Measurements from ENCODE around the gene ANKEF1. TPM values are rescaled to one million over a fixed set of nuclear protein-coding genes. Genes with fewer than 3 reads are reported as not detected.
"Not testable (repeated sequence)": the region's sequence is repeated elsewhere in the genome, so short reads cannot be mapped to it uniquely, and the experiment has no call there.

The ANKEF1 gene
- total RNA-seq, 6 donors from 2014 or later, result 1.0 to 7.5 (median 3.5) TPM

DNA sequence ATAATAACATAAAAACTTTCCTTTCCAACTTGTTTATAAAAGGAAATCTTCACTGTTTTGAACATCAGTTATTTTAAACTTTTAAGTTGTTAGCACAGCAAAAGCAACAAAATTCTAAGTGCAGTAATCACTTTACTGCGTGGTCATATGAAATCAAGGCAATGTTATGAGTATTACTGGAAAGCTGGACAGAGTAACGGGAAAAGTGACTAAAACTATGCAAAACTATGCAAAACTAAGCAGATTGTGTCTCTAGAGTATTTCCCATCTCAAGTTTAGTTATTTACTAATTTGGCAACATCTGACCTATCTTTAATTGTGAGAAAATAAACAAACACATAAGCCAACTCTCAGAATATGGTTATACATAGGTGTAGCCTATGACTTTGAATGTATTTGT lies 10.9 kb upstream of the ANKEF1 start:
- peaks cover 0 to 5% (median 2%) of the 10 kb centered on the region in 4 donors for H3K4me1 ChIP-seq
- ATAC-seq (ENCODE audit: low FRiP score in 2 of 2) (no peak), DNase-seq (no peak)
- WGBS, 2 donors, result 75 to 81% methylated on average over 2 of the region's 2 CpGs
- no peaks in the 10 kb centered on the region for H3K27me3 ChIP-seq
- no peak overlapping the region for H3K27ac ChIP-seq
- TF ChIP-seq EP300 (IDR thresholded peaks at IDR 0.05) (no peak), POLR2AphosphoS5 (IDR thresholded peaks at IDR 0.05) (no peak), POLR2A (IDR thresholded peaks at IDR 0.05) (no peak)
- TF ChIP-seq, protein P1, sequence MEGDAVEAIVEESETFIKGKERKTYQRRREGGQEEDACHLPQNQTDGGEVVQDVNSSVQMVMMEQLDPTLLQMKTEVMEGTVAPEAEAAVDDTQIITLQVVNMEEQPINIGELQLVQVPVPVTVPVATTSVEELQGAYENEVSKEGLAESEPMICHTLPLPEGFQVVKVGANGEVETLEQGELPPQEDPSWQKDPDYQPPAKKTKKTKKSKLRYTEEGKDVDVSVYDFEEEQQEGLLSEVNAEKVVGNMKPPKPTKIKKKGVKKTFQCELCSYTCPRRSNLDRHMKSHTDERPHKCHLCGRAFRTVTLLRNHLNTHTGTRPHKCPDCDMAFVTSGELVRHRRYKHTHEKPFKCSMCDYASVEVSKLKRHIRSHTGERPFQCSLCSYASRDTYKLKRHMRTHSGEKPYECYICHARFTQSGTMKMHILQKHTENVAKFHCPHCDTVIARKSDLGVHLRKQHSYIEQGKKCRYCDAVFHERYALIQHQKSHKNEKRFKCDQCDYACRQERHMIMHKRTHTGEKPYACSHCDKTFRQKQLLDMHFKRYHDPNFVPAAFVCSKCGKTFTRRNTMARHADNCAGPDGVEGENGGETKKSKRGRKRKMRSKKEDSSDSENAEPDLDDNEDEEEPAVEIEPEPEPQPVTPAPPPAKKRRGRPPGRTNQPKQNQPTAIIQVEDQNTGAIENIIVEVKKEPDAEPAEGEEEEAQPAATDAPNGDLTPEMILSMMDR (IDR thresholded peaks at IDR 0.05), result no peak
- H3K4me3 ChIP-seq, result no peak overlapping the region
- H3K36me3 ChIP-seq, result no peaks in the 10 kb centered on the region
- H3K9me3 ChIP-seq, result no peaks in the 10 kb centered on the region

DNA sequence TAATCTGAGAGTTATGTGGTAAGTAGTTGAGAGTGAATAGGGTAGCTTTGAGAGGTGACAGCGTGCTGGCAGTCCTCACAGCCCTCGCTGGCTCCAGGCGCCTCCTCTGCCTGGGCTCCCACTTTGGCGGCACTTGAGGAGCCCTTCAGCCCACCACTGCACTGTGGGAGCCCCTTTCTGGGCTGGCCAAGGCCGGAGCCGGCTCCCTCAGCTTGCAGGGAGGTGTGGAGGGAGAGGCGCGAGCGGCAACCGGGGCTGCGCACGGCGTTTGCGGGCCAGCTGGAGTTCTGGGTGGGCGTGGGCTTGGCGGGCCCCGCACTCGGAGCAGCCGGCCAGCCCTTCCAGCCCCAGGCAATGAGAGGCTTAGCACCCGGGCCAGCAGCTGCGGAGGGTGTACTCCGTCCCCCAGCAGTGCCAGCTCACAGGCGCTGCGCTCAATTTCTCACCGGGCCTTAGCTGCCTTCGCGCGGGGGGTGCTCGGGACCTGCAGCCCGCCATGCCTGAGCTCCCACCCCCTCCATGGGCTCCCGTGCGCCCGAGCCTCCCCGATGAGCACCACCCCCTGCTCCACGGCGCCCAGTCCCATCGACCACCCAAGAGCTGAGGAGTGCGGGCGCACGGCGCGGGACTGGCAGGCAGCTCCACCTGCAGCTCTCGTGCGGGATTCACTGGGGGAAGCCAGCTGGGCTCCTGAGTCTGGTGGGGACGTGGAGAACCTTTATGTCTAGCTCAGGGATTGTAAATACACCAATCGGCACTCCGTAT lies 3.2 kb upstream of the ANKEF1 start:
- H3K27ac ChIP-seq; H3K36me3 ChIP-seq; H3K9me3 ChIP-seq; H3K4me3 ChIP-seq; ATAC-seq (ENCODE audit: low FRiP score in 2 of 2); H3K27me3 ChIP-seq: not testable (repeated sequence)
- DNase-seq, result peak in 1 of 2 donors; percentile 65
- H3K4me1 ChIP-seq, result peaks cover 4 to 15% (median 9%) of the 10 kb centered on the region in 4 donors
- WGBS, 2 donors, result 89 to 92% methylated on average over 9 to 23 of the region's 47 CpGs

DNA sequence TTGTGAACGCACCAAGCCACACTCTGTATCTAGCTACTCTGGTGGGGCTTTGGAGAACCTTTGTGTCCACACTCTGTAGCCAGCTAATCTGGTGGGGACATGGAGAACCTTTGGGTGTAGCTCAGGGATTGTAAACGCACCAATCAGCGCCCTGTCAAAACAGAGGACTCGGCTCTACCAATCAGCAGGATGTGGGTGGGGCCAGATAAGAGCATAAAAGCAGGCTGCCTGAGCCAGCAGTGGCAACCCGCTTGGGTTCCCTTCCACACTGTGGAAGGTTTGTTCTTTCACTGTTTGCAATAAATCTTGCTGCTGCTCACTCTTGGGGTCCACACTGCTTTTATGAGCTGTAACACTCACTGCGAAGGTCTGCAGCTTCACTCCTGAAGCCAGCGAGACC lies 2.5 kb upstream of the ANKEF1 start:
- H3K4me1 ChIP-seq, result peaks cover 4 to 15% (median 9%) of the 10 kb centered on the region in 4 donors
- WGBS, 2 donors, result 91 to 97% methylated on average over 7 of the region's 7 CpGs
- ATAC-seq (ENCODE audit: low FRiP score in 2 of 2); H3K36me3 ChIP-seq; H3K27me3 ChIP-seq; H3K27ac ChIP-seq; H3K4me3 ChIP-seq; DNase-seq; H3K9me3 ChIP-seq: not testable (repeated sequence)

DNA sequence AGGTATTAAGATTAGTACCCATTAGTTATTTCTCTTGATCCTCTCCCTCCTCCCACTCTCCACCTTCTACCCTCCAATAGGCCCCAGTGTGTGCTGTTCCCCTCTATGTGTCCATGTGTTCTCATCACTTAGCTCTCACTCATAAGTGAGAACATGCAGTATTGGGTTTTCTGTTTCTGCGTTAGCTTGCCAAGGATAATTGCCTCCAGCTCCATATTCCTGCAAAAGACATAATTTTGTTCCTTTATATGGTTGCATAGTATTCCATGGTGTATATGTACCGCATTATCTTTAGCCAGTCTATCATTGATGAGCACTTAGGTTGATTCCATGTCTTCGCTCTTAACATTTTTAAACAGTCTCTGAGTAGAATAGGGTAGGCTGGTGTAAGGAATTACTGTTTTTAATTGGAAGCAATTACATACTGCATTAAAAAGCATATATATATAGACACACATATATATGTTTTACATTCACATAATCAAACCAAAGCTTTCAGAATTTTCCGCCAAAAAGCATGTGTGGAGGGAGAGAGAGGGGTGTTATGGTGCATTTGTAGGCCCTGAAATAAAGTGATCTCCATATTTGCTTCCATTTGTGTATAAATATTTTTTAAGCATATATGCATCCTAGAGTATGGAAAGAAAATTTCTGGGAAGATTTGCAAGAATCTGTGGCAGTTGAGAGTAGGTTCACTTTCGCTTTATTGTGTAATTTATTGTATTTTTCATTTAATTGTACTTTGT lies 709 bp upstream of the ANKEF1 start:
- ATAC-seq (ENCODE audit: low FRiP score in 2 of 2) (no peak), DNase-seq (no peak)
- no peak for TF ChIP-seq EP300 (IDR thresholded peaks at IDR 0.05)
- TF ChIP-seq POLR2A (IDR thresholded peaks at IDR 0.05), result no peak
- TF ChIP-seq POLR2AphosphoS5 (IDR thresholded peaks at IDR 0.05), result no peak
- TF ChIP-seq, protein P1 (IDR thresholded peaks at IDR 0.05), result no peak
- no peaks in the 10 kb centered on the region for H3K9me3 ChIP-seq
- peak overlapping the region in 2 of 4 donors; percentile 71 to 72 for H3K4me3 ChIP-seq
- WGBS, 2 donors, result 83 to 94% methylated on average over 5 of the region's 5 CpGs
- no peaks in the 10 kb centered on the region for H3K36me3 ChIP-seq
- peaks cover 4 to 15% (median 9%) of the 10 kb centered on the region in 4 donors for H3K4me1 ChIP-seq
- H3K27me3 ChIP-seq, result no peaks in the 10 kb centered on the region
- no peak overlapping the region for H3K27ac ChIP-seq

DNA sequence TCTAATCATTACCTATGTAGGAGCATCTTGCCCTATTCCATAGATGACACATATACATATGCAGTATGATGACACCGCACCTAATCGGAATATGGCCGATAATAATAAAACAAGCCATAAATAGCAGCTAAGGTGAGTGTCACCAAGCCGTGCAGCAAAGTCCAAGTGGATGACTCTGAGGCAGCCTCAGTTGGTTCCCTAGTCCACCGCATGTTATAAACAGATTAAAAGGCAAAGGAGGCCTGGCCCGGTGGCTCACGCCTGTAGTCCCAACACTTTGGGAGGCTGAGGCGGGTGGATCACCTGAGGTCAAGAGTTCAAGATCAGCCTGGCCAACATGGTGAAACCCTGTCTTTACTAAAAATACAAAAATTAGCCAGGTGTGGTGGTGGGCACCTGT lies 1.5 kb downstream of the ANKEF1 start:
- DNase-seq; H3K4me3 ChIP-seq; ATAC-seq (ENCODE audit: low FRiP score in 2 of 2); H3K36me3 ChIP-seq; H3K27ac ChIP-seq; H3K9me3 ChIP-seq; H3K27me3 ChIP-seq: not testable (repeated sequence)
- WGBS, 2 donors, result 89 to 98% methylated on average over 8 of the region's 8 CpGs
- peaks cover 4 to 21% (median 10%) of the 10 kb centered on the region in 4 donors for H3K4me1 ChIP-seq

DNA sequence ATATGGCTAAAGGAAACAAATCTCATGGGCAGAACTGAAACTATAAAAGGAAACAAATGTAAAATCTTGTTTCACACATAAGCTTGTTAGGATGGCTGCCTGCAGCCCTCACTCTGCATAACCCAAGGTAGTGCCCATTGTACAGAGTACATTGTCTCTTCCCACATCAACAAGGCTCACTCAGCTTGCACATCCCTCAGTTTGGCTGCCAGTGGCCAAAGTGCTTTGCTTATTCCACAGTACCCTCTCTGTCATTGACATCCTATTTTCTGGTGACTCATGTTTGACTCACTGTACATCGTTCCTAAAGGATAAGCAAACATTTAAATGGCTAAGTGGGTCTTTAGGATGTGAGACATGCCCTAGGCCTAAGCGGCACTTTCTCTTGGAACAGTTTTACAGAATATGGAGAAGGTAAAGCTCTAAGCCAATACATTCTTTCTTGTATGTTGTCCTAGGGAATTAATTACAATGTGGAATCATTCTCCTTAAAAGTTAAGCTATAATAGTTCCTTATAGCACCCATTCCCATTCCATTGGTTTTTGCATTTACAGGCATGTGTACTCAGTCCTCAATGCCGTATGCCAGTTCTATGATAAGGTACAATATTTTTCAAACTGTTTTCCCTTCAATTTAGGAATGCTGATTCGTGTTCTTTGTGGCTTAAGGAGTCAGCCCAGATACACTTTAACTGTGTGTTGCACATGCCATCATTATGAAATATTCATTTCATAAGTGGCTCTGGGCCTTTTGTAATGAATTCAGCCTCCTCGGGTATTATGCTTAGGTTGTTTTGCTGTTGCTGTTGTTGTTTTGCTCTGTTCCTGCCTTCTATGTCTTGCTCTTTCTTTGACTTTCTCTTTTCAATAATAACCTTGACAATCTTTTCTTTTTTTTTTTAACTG lies 5.5 kb downstream of the ANKEF1 start:
- H3K27me3 ChIP-seq, result no peaks in the 10 kb centered on the region
- peak in 1 of 2 donors; percentile 29 for ATAC-seq (ENCODE audit: low FRiP score in 2 of 2)
- H3K4me1 ChIP-seq, result peaks cover 0 to 12% (median 5%) of the 10 kb centered on the region in 4 donors
- no peaks in the 10 kb centered on the region for H3K9me3 ChIP-seq
- no peak overlapping the region for H3K27ac ChIP-seq
- H3K36me3 ChIP-seq, result no peaks in the 10 kb centered on the region
- no peak overlapping the region for H3K4me3 ChIP-seq
- DNase-seq, result no peak
- WGBS, 2 donors, result 51 to 67% methylated on average over 5 of the region's 5 CpGs
- TF ChIP-seq POLR2A (IDR thresholded peaks at IDR 0.05) (no peak), POLR2AphosphoS5 (IDR thresholded peaks at IDR 0.05) (no peak), EP300 (IDR thresholded peaks at IDR 0.05) (no peak)
- TF ChIP-seq, protein P1 (IDR thresholded peaks at IDR 0.05), result no peak

Data from upper lobe of left lung (tissue), 6 donors.